GM19099 (cell line): ENCODE measurements around the gene ZNF778.

Experiments
- POLR2A ChIP-seq: IDR thresholded peaks from 3 replicates; pipeline ENCODE4 v1.6.1; 2011; ENCODE audit warnings: low read depth; ENCODE audit not compliant: insufficient read length; ENCODE audit errors: extremely low read depth

ZNF778 gene

GRCh38 chr16:89273741-89274472 lies 56.4 kb downstream of the ZNF778 start:
- TF ChIP-seq POLR2A: no peak

GRCh38 chr16:89274561-89275283 lies 57.2 kb downstream of the ZNF778 start:
- no peak for TF ChIP-seq POLR2A

- TF ChIP-seq POLR2A: no peak
These were observed 57.7 kb downstream of the ZNF778 start for GRCh38 chr16:89275284-89275584.

- peak; percentile 17 for TF ChIP-seq POLR2A
These were observed 58.6 kb downstream of the ZNF778 start for GRCh38 chr16:89275837-89276720.

GRCh38 chr16:89277049-89277448 lies 59.5 kb downstream of the ZNF778 start:
- TF ChIP-seq POLR2A: no peak

- no peak for TF ChIP-seq POLR2A
These were observed 60.3 kb downstream of the ZNF778 start for GRCh38 chr16:89277641-89278341.

GRCh38 chr16:89278441-89279240 lies 61.1 kb downstream of the ZNF778 start:
- no peak for TF ChIP-seq POLR2A

- TF ChIP-seq POLR2A: no peak
These were observed 62.4 kb downstream of the ZNF778 start for GRCh38 chr16:89279666-89280481.

- no peak for TF ChIP-seq POLR2A
These were observed 63.2 kb downstream of the ZNF778 start for GRCh38 chr16:89280546-89281188.

GRCh38 chr16:89281189-89281577 lies 63.7 kb downstream of the ZNF778 start:
- TF ChIP-seq POLR2A: no peak

GRCh38 chr16:89281829-89282228 lies 64.3 kb downstream of the ZNF778 start:
- no peak for TF ChIP-seq POLR2A

- no peak for TF ChIP-seq POLR2A
These were observed 65.0 kb downstream of the ZNF778 start for GRCh38 chr16:89282523-89282922.

- no peak for TF ChIP-seq POLR2A
These were observed 65.9 kb downstream of the ZNF778 start for GRCh38 chr16:89283449-89283848.
